Ovary (tissue), 9 donors: Measurements from ENCODE around the gene REPS2. TPM values are rescaled to one million over a fixed set of nuclear protein-coding genes. Genes with fewer than 3 reads are reported as not detected.

Source experiments
- DNase-seq, 5 donors: peaks; one replicate each; pipeline ENCODE4 v3.0.0-alpha.2; 2019 to 2020
- H3K27ac ChIP-seq, 2 donors: fragments of 200-600 bp; one replicate each; pipeline versions ENCODE4 v1.5.1 to v1.8.0; 2019 to 2022
- H3K27me3 ChIP-seq: fragments of 200-600 bp; one replicate; pipeline ENCODE4 v1.8.0; 2022
- H3K36me3 ChIP-seq: fragments of 200-600 bp; sonication (generic); one replicate; pipeline ENCODE4 v1.5.1; 2019
- H3K4me1 ChIP-seq: one replicate; pipeline ENCODE4 v1.8.1; 2013; ENCODE audit warnings: mild to moderate bottlenecking, moderate library complexity; ENCODE audit not compliant: insufficient read depth
- H3K4me3 ChIP-seq: fragments of 200-600 bp; sonication (generic); one replicate; pipeline ENCODE4 v1.5.1; 2017
- H3K9me3 ChIP-seq, 2 donors: fragments of 200-600 bp in 1 of 2; sonication (generic) in 1 of 2; one replicate each; pipeline versions ENCODE4 v1.5.1 to v1.8.1; 2013 to 2019; ENCODE audit warnings: mild to moderate bottlenecking in 1 of 2, moderate library complexity in 1 of 2
- CTCF ChIP-seq, 3 donors: fragments of 450-650 bp in 2 of 3; fragments of 200-600 bp in 1 of 3; IDR thresholded peaks; one replicate each; pipeline versions ENCODE4 v1.5.1 to v1.8.0; 2016 to 2022; ENCODE audit warnings: antibody characterized with exemption in 3 of 3, mild to moderate bottlenecking in 1 of 3
- EP300 ChIP-seq: sonication (generic); formaldehyde crosslinking; IDR thresholded peaks from one replicate; pipeline ENCODE4 v1.6.1; 2017; ENCODE audit warnings: antibody characterized with exemption
- POLR2A ChIP-seq: fragments of 450-650 bp; IDR thresholded peaks from one replicate; pipeline ENCODE4 v1.6.1; 2017; ENCODE audit warnings: antibody characterized with exemption, mild to moderate bottlenecking, moderate library complexity
- WGBS, 3 donors: extraction: QIAGEN DNeasy Blood & Tissue Kit in 1 of 3; methylation state at CpG; one replicate each; pipeline versions ENCODE4 v1.1.5 to v1.1.7; 2013 to 2017; 5-methylcytosine and 5-hydroxymethylcytosine counted together
- intact Hi-C, 4 donors: fragments of 100-400 bp; cut with DNase I; formaldehyde crosslinking; loops; one replicate each; pipeline versions ENCODE4 v1.11.0 to v1.15.1; 2022 to 2023
- polyA plus RNA-seq, 2 donors: library from polyadenylated mRNA; stranded (reverse); fragments of 200-250 nt in 1 of 2; fragments of 350-450 nt in 1 of 2; fragmentation: Illumina TruSeq in 1 of 2; extraction: RNeasy Lipid Tissue Mini Kit (QIAGEN cat#74804) in 1 of 2; gene quantifications; one replicate each; pipeline ENCODE4 v1.2.3, GENCODE V29; 2013 to 2014
- total RNA-seq, 7 donors: library from RNA; depleted of rRNA in 2 of 7; stranded (reverse); fragments of >200 nt in 2 of 7; fragmentation: NEBNext Ultra II Directional in 3 of 7; extraction: Animal tissue kit (Norgen Biotek cat#: 25700) in 3 of 7; gene quantifications; one replicate each; pipeline versions ENCODE4 v1.1.0 to v1.2.4, GENCODE V29; 2016 to 2023
- donor health status: DM: no; HTN: no; CAD: no; lungs with moderate emphysema.
- donor health status: DM: no; HTN: no; CAD: no.
- donor health status: Bipolar disorder and iron deficiency.
- donor health status: DM: yes; HTN: yes; CAD: no.
- donor health status: DM: no; HTN: no; CAD: no.
- donor health status: DM: yes; HTN: yes; CAD: no.

Gene REPS2
- total and polyA plus RNA-seq, 9 donors, result 2.1 to 25.8 (median 15.2) TPM

GRCh38 chrX:16923157-16923556 is 23.3 kb upstream of the REPS2 start:
- no peaks in the 10 kb centered on the region for H3K4me1 ChIP-seq
- no peaks in the 10 kb centered on the region for H3K27me3 ChIP-seq
- H3K9me3 ChIP-seq, result no peaks in the 10 kb centered on the region
- H3K36me3 ChIP-seq, result no peaks in the 10 kb centered on the region
- TF ChIP-seq POLR2A (no peak), EP300 (no peak), CTCF (IDR thresholded peaks at IDR 0.05) (no peak)
- no peak overlapping the region for H3K27ac ChIP-seq
- no peak overlapping the region for H3K4me3 ChIP-seq
- intact Hi-C loops, result no loop called here
- no peak for DNase-seq
- WGBS, 3 donors, result 96 to 97% (median 96%) methylated on average over 3 of the region's 3 CpGs

GRCh38 chrX:16924631-16925480 is 21.6 kb upstream of the REPS2 start:
- H3K27me3 ChIP-seq, result no peaks in the 10 kb centered on the region
- H3K27ac ChIP-seq, result no peak overlapping the region
- H3K9me3 ChIP-seq, result no peaks in the 10 kb centered on the region
- H3K4me3 ChIP-seq, result no peak overlapping the region
- intact Hi-C loops, result no loop called here
- TF ChIP-seq CTCF (IDR thresholded peaks at IDR 0.05), result no peak
- no peak for TF ChIP-seq POLR2A
- TF ChIP-seq EP300, result no peak
- no peaks in the 10 kb centered on the region for H3K36me3 ChIP-seq
- DNase-seq, result no peak
- no peaks in the 10 kb centered on the region for H3K4me1 ChIP-seq
- WGBS, 3 donors, result 60 to 86% (median 70%) methylated on average over 1 of the region's 1 CpG

- no peaks in the 10 kb centered on the region for H3K27me3 ChIP-seq
- TF ChIP-seq POLR2A (no peak), EP300 (no peak), CTCF (IDR thresholded peaks at IDR 0.05) (no peak)
- H3K27ac ChIP-seq, result no peak overlapping the region
- H3K4me1 ChIP-seq, result no peaks in the 10 kb centered on the region
- no peak for DNase-seq
- 36 to 48% (median 47%) methylated on average over 6 of the region's 6 CpGs for WGBS, 3 donors
- intact Hi-C loops, result no loop called here
- no peaks in the 10 kb centered on the region for H3K9me3 ChIP-seq
- no peak overlapping the region for H3K4me3 ChIP-seq
- H3K36me3 ChIP-seq, result no peaks in the 10 kb centered on the region
Measured at GRCh38 chrX:16930392-16930791, 16.1 kb upstream of the REPS2 start.

- no peaks in the 10 kb centered on the region for H3K27me3 ChIP-seq
- no peaks in the 10 kb centered on the region for H3K36me3 ChIP-seq
- no peak for DNase-seq
- intact Hi-C loops, result no loop called here
- no peak overlapping the region for H3K27ac ChIP-seq
- 39 to 51% (median 45%) methylated on average over 3 of the region's 3 CpGs for WGBS, 3 donors
- no peaks in the 10 kb centered on the region for H3K4me1 ChIP-seq
- TF ChIP-seq POLR2A (no peak), CTCF (IDR thresholded peaks at IDR 0.05) (no peak), EP300 (no peak)
- no peak overlapping the region for H3K4me3 ChIP-seq
- H3K9me3 ChIP-seq, result no peaks in the 10 kb centered on the region
Measured at GRCh38 chrX:16931371-16931770, 15.1 kb upstream of the REPS2 start.
